GM12801 (cell line): ENCODE measurements around the gene KRTAP20-1.

ENCODE experiments used
- CTCF ChIP-seq: IDR thresholded peaks from one replicate; pipeline ENCODE4 v1.5.1; 2011; ENCODE audit warnings: control low read depth; ENCODE audit not compliant: insufficient read length; ENCODE audit errors: extremely low read depth

Gene KRTAP20-1

GRCh38 chr21:30598802-30599201, 17.4 kb upstream of the KRTAP20-1 start, which contains the start of gene KRTAP6-2:
TSS of gene KRTAP6-2 (minus strand) at chr21:30598902. CDS start at chr21:30598874, 28 bp downstream.
- no peak for TF ChIP-seq CTCF

GRCh38 chr21:30600787-30601186, 15.4 kb upstream of the KRTAP20-1 start, which contains the start of gene KRTAP22-1:
TSS of gene KRTAP22-1 (plus strand) at chr21:30601087.
- TF ChIP-seq CTCF = no peak

GRCh38 chr21:30605968-30606367, 10.3 kb upstream of the KRTAP20-1 start:
- TF ChIP-seq CTCF = no peak

GRCh38 chr21:30612132-30612531, 4.1 kb upstream of the KRTAP20-1 start:
- no peak for TF ChIP-seq CTCF

GRCh38 chr21:30613836-30614235, 2.4 kb upstream of the KRTAP20-1 start, which contains the start of gene KRTAP6-1:
TSS of gene KRTAP6-1 (minus strand) at chr21:30613930. CDS start at chr21:30613904, 26 bp downstream.
- TF ChIP-seq CTCF = no peak

- no peak for TF ChIP-seq CTCF
These were observed 1.0 kb upstream of the KRTAP20-1 start for GRCh38 chr21:30615199-30615598.

GRCh38 chr21:30620080-30620479, 3.9 kb downstream of the KRTAP20-1 start:
- no peak for TF ChIP-seq CTCF
